Endodermal cell (in vitro differentiated cells): Measurements from ENCODE around the gene DLST. TPM values are rescaled to one million over a fixed set of nuclear protein-coding genes. Genes with fewer than 3 reads are reported as not detected.

Experiments used
- DNase-seq: peaks from one replicate; pipeline ENCODE4 v3.0.0-alpha.2; 2017
- H3K27ac ChIP-seq: 2 replicates; pipeline ENCODE4 v1.5.1; 2013; ENCODE audit warnings: mild to moderate bottlenecking, low read depth, low read length, moderate library complexity
- H3K27me3 ChIP-seq: 2 replicates; pipeline ENCODE4 v1.6.1; 2013; ENCODE audit warnings: mild to moderate bottlenecking, low read length, moderate library complexity; ENCODE audit not compliant: insufficient read depth, control insufficient read depth, poor library complexity, severe bottlenecking
- H3K36me3 ChIP-seq: 2 replicates; pipeline ENCODE4 v1.7.0; 2013; ENCODE audit warnings: mild to moderate bottlenecking, low read length, moderate library complexity; ENCODE audit not compliant: control insufficient read depth, insufficient read depth
- H3K4me1 ChIP-seq: one replicate; pipeline ENCODE4 v1.7.0; 2013; ENCODE audit warnings: low read length; ENCODE audit not compliant: control insufficient read depth, insufficient read depth
- H3K4me3 ChIP-seq: 2 replicates; pipeline ENCODE4 v1.5.1; 2013; ENCODE audit warnings: mild to moderate bottlenecking, low read length, moderate library complexity
- H3K9ac ChIP-seq: 2 replicates; pipeline ENCODE4 v1.6.1; 2013; ENCODE audit warnings: mild to moderate bottlenecking, low read length, moderate library complexity; ENCODE audit not compliant: poor library complexity, severe bottlenecking; ENCODE audit errors: extremely low read depth
- H3K9me3 ChIP-seq: 2 replicates; pipeline ENCODE4 v1.6.1; 2013; ENCODE audit warnings: mild to moderate bottlenecking, low read length, moderate library complexity; ENCODE audit not compliant: control insufficient read depth
- H3K27ac Mint-ChIP-seq: 2 replicates; pipeline ENCODE4 v1.8.0; 2020; ENCODE audit warnings: mixed read lengths
- H3K27me3 Mint-ChIP-seq: 2 replicates; pipeline ENCODE4 v1.8.0; 2021; ENCODE audit warnings: mild to moderate bottlenecking, mixed read lengths; ENCODE audit not compliant: insufficient read depth
- H3K36me3 Mint-ChIP-seq: 2 replicates; pipeline ENCODE4 v1.8.0; 2020; ENCODE audit warnings: low read depth, mixed read lengths
- H3K4me1 Mint-ChIP-seq: 2 replicates; pipeline ENCODE4 v1.8.0; 2020; ENCODE audit warnings: mixed read lengths
- H3K4me3 Mint-ChIP-seq: 2 replicates; pipeline ENCODE4 v1.8.0; 2020; ENCODE audit warnings: mild to moderate bottlenecking, moderate library complexity, mixed read lengths
- H3K9me3 Mint-ChIP-seq: 2 replicates; pipeline ENCODE4 v1.8.0; 2020; ENCODE audit warnings: mild to moderate bottlenecking, mixed read lengths
- WGBS, 2 experiments: methylation state at CpG; one replicate each; pipeline versions ENCODE4 v1.1.5 to v1.1.7; 2013; ENCODE audit warnings: missing lambda C conversion rate in 2 of 2, mixed read lengths in 1 of 2; ENCODE audit not compliant: insufficient coverage in 1 of 2, insufficient read length in 1 of 2; 5-methylcytosine and 5-hydroxymethylcytosine counted together
- total RNA-seq, 2 donors: library from RNA; stranded (reverse); fragmentation: NEBNext Ultra II Directional in 1 of 2; extraction: Animal tissue kit (Norgen Biotek cat#: 25700) in 1 of 2; gene quantifications; 2 replicates in 1 of 2; 3 replicates in 1 of 2; pipeline ENCODE4 v1.2.1, GENCODE V29; 2021
- TF ChIP-seq, protein P1 (sequence below): fragments of 200-600 bp; sonication (generic); conservative IDR thresholded peaks from 2 replicates; pipeline ENCODE4 v1.5.0; 2021; ENCODE audit warnings: antibody characterized with exemption, mild to moderate bottlenecking

The DLST gene
- total RNA-seq, 2 donors from 2014 or later = 119 to 126 TPM

- TF ChIP-seq, protein P1, sequence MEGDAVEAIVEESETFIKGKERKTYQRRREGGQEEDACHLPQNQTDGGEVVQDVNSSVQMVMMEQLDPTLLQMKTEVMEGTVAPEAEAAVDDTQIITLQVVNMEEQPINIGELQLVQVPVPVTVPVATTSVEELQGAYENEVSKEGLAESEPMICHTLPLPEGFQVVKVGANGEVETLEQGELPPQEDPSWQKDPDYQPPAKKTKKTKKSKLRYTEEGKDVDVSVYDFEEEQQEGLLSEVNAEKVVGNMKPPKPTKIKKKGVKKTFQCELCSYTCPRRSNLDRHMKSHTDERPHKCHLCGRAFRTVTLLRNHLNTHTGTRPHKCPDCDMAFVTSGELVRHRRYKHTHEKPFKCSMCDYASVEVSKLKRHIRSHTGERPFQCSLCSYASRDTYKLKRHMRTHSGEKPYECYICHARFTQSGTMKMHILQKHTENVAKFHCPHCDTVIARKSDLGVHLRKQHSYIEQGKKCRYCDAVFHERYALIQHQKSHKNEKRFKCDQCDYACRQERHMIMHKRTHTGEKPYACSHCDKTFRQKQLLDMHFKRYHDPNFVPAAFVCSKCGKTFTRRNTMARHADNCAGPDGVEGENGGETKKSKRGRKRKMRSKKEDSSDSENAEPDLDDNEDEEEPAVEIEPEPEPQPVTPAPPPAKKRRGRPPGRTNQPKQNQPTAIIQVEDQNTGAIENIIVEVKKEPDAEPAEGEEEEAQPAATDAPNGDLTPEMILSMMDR = no peak
- Histone ChIP-seq H3K4me3 (peak overlapping the region; percentile 42), H3K27me3 (no peaks in the 10 kb centered on the region), H3K9ac (peak overlapping the region; percentile 0), H3K4me1 (peaks cover 13% of the 10 kb centered on the region), H3K36me3 (peaks cover 44% of the 10 kb centered on the region), H3K9me3 (no peaks in the 10 kb centered on the region), H3K27ac (no peak overlapping the region)
- WGBS, 2 experiments = 68 to 87% methylated on average over 9 to 12 of the region's 12 CpGs
- Mint-ChIP-seq H3K27ac (peak overlapping the region; percentile 92), H3K36me3 (peaks cover 47% of the 10 kb centered on the region), H3K27me3 (no peaks in the 10 kb centered on the region), H3K4me3 (peak overlapping the region; percentile 48), H3K4me1 (peaks cover 52% of the 10 kb centered on the region), H3K9me3 (no peaks in the 10 kb centered on the region)
- DNase-seq = no peak
These were observed 6.7 kb downstream of the DLST start for GRCh38 chr14:74888164-74889158.

DNA sequence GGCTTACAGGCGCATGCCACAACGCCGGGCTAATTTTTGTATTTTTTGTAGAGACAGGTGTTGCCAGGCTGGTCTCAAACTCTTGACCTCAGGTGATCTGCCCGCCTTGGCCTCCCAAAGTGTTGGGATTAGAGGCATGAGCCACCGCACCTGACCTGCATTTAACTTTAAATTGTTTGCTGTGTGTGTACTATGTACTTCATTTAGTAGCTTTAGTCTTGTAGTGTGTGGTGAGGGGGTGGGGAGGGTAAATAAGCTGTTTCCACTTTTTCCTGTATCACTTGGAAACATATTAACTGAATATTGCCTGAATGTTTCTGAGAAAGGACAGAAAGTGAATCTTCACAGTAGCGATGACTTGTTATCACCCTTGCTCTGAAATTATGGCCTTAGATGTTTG is 8.5 kb downstream of the DLST start:
- no peak overlapping the region for H3K4me3 ChIP-seq
- peaks cover 35% of the 10 kb centered on the region for H3K4me1 Mint-ChIP-seq

DNA sequence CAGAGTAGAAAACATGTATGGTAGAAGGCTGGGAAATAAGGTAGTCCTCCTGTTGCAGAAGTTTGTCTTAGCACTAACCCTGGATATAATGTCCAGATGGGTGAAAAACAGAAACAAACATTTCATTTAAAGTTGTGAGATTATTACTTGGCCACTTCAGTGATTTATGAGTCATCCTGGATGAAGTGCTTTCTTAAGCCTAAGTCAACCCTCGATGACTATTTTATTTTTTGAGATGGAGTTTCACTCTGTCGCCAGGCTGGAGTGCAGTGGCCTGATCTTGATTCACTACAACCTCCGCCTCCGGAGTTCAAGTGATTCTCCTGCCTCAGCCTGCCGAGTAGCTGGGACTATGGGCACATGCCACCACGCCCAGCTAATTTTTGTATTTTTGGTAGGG is 10.2 kb downstream of the DLST start:
- TF ChIP-seq, protein P1 = no peak
- WGBS, 2 experiments = 92 to 95% methylated on average over 4 to 6 of the region's 6 CpGs
- no peak overlapping the region for H3K27ac Mint-ChIP-seq
- H3K27me3 ChIP-seq = no peaks in the 10 kb centered on the region
- H3K4me3 ChIP-seq = no peak overlapping the region
- no peaks in the 10 kb centered on the region for H3K27me3 Mint-ChIP-seq
- no peaks in the 10 kb centered on the region for H3K9me3 Mint-ChIP-seq
- peaks cover 9% of the 10 kb centered on the region for H3K4me1 ChIP-seq
- H3K9me3 ChIP-seq = no peaks in the 10 kb centered on the region
- H3K27ac ChIP-seq = no peak overlapping the region
- H3K36me3 Mint-ChIP-seq = peaks cover 76% of the 10 kb centered on the region
- H3K36me3 ChIP-seq = peaks cover 69% of the 10 kb centered on the region
- DNase-seq = no peak
- H3K9ac ChIP-seq = no peak overlapping the region
- no peak overlapping the region for H3K4me3 Mint-ChIP-seq
- H3K4me1 Mint-ChIP-seq = peaks cover 21% of the 10 kb centered on the region

More for the DNA sequence above, 8.5 kb downstream of the DLST start:
- H3K27me3 ChIP-seq = no peaks in the 10 kb centered on the region
- no peaks in the 10 kb centered on the region for H3K9me3 ChIP-seq
- no peaks in the 10 kb centered on the region for H3K9me3 Mint-ChIP-seq
- no peak overlapping the region for H3K27ac ChIP-seq
- peaks cover 65% of the 10 kb centered on the region for H3K36me3 Mint-ChIP-seq
- TF ChIP-seq, protein P1 = no peak
- no peak overlapping the region for H3K9ac ChIP-seq
- no peaks in the 10 kb centered on the region for H3K27me3 Mint-ChIP-seq
- H3K4me1 ChIP-seq = peaks cover 13% of the 10 kb centered on the region
- 87 to 95% methylated on average over 5 to 6 of the region's 6 CpGs for WGBS, 2 experiments
- H3K27ac Mint-ChIP-seq = no peak overlapping the region
- H3K4me3 Mint-ChIP-seq = no peak overlapping the region
- no peak for DNase-seq
- peaks cover 53% of the 10 kb centered on the region for H3K36me3 ChIP-seq
